K562 (cell line): ENCODE data around the gene AFDN. TPM values are rescaled to one million over a fixed set of nuclear protein-coding genes. Genes with fewer than 3 reads are reported as not detected.
A peak's percentile ranks its signal among the peaks of the same experiment; 100 is the strongest.

Source experiments
- BCL6 ChIP-seq: fragments of 250-450 bp; sonication (Bioruptor Pico); IDR thresholded peaks from 2 replicates; pipeline ENCODE4 v1.4.0; 2020
- BCLAF1 ChIP-seq, 2 experiments: fragments of 450-650 bp in 1 of 2; IDR thresholded peaks; 2 replicates each; pipeline ENCODE4 v1.6.1; 2011 to 2017; ENCODE audit warnings: low read depth in 2 of 2, antibody characterized with exemption in 1 of 2, borderline replicate concordance in 1 of 2, low read length in 1 of 2, mild to moderate bottlenecking in 1 of 2, mixed read lengths in 1 of 2; ENCODE audit not compliant: control insufficient read depth in 1 of 2
- BCOR ChIP-seq: fragments of 450-650 bp; IDR thresholded peaks from 2 replicates; pipeline ENCODE4 v1.6.1; 2016
- CREB5 ChIP-seq: fragments of 250-450 bp; sonication (Bioruptor Pico); IDR thresholded peaks from 2 replicates; pipeline ENCODE4 v1.5.0; 2020; ENCODE audit warnings: mild to moderate bottlenecking
- EHMT2 ChIP-seq: fragments of 450-650 bp; IDR thresholded peaks from 2 replicates; pipeline ENCODE4 v1.6.1; 2018; ENCODE audit warnings: antibody characterized with exemption
- GABPA ChIP-seq: fragments of 200-800 bp; sonication (Bioruptor generic); conservative IDR thresholded peaks from 2 replicates; pipeline ENCODE4 v1.6.1; 2016; ENCODE audit warnings: low read depth, missing genetic modification characterization, missing compliant biosample characterization
- HEY1 ChIP-seq: fragments of 250-450 bp; sonication (Bioruptor Pico); IDR thresholded peaks from 2 replicates; pipeline ENCODE4 v1.5.0; 2020; ENCODE audit warnings: mild to moderate bottlenecking, moderate library complexity, borderline replicate concordance
- PTTG1 ChIP-seq: fragments of 450-650 bp; IDR thresholded peaks from 2 replicates; pipeline ENCODE4 v1.6.1; 2016; ENCODE audit warnings: low read depth, mild to moderate bottlenecking, missing genetic modification characterization, missing compliant biosample characterization
- STAT5B ChIP-seq: fragments of 250-450 bp; sonication (Bioruptor Pico); IDR thresholded peaks from 2 replicates; pipeline ENCODE4 v1.8.0; 2021; ENCODE audit warnings: mild to moderate bottlenecking, inconsistent platforms
- THAP12 ChIP-seq: fragments of 250-450 bp; sonication (Bioruptor Pico); IDR thresholded peaks from 2 replicates; pipeline ENCODE4 v1.9.0; 2021; ENCODE audit warnings: mild to moderate bottlenecking, inconsistent platforms
- ZBTB8A ChIP-seq: fragments of 450-650 bp; IDR thresholded peaks from 2 replicates; pipeline ENCODE4 v1.6.1; 2018; ENCODE audit warnings: mild to moderate bottlenecking, moderate library complexity; ENCODE audit not compliant: partially characterized antibody
- ZNF551 ChIP-seq: fragments of 250-450 bp; sonication (Bioruptor Pico); IDR thresholded peaks from 2 replicates; pipeline ENCODE4 v1.5.0; 2021; ENCODE audit warnings: mild to moderate bottlenecking, moderate library complexity
- ZNF655 ChIP-seq: fragments of 250-450 bp; sonication (Bioruptor Pico); IDR thresholded peaks from 2 replicates; pipeline ENCODE4 v1.5.0; 2021
- ZZZ3 ChIP-seq: fragments of 450-650 bp; IDR thresholded peaks from 2 replicates; pipeline ENCODE4 v1.6.1; 2016; ENCODE audit warnings: antibody characterized with exemption, mild to moderate bottlenecking, moderate library complexity
- polyA plus RNA-seq, 8 experiments: library from polyadenylated mRNA; depleted of rRNA in 4 of 8; stranded (reverse) in 5 of 8; unstranded in 3 of 8; fragments of >200 nt; fragmentation: Nextera tagmentation in 2 of 8; fragmentation: Illumina TruSeq in 1 of 8; extraction: Ambion mirVana in 2 of 8; extraction: Trizol in 1 of 8; gene quantifications; 2 replicates each; pipeline versions ENCODE4 v1.2.1 to v1.2.3, GENCODE V29; 2011 to 2014; ENCODE audit warnings: inconsistent platforms in 1 of 8, missing spikeins in 1 of 8
- total RNA-seq, 7 experiments: library from RNA; depleted of rRNA in 6 of 7; stranded (reverse); fragments of >200 nt in 6 of 7; fragmentation: Illumina TruSeq in 2 of 7; extraction: Trizol in 2 of 7; gene quantifications; 2 replicates each; pipeline versions ENCODE4 v1.2.1 to v1.2.3, GENCODE V29; 2011 to 2021; ENCODE audit warnings: low replicate concordance in 1 of 7

Gene AFDN
- total and polyA plus RNA-seq, 9 of the 15 experiments (the other 6 are each of a cell fraction or from before 2014, with no cell fraction given), result 7.2 to 129 (median 105) TPM

- no peak for TF ChIP-seq CREB5 (CRISPR knock-in tag)
- TF ChIP-seq ZZZ3, result peak; percentile 81
- peak; percentile 74 for TF ChIP-seq BCOR
- TF ChIP-seq ZNF655 (CRISPR knock-in tag), result no peak
- no peak for TF ChIP-seq HEY1 (CRISPR knock-in tag)
- no peak for TF ChIP-seq STAT5B (CRISPR knock-in tag)
- TF ChIP-seq THAP12 (CRISPR knock-in tag), result no peak
- no peak for TF ChIP-seq GABPA
- TF ChIP-seq BCLAF1 (IDR thresholded peaks at IDR 0.05; ENCODE audit: borderline replicate concordance in 1 of 2, control insufficient read depth in 1 of 2, low read depth in 2 of 2, low read length in 1 of 2), result no peak
- TF ChIP-seq PTTG1 (tag), result no peak
- TF ChIP-seq BCL6 (CRISPR knock-in tag), result no peak
- TF ChIP-seq EHMT2, result no peak
- no peak for TF ChIP-seq ZBTB8A
- TF ChIP-seq ZNF551, result no peak
Measured at GRCh38 chr6:167825332-167826229, 1.1 kb upstream of the AFDN start (continued).
